HG02840 (cell line): ENCODE measurements around the gene BBS2.

Experiments used
- ATAC-seq: cut with Tn5 transposase; IDR thresholded peaks from one replicate; pipeline ENCODE4 v1.9.1; 2021; ENCODE audit warnings: mild to moderate bottlenecking, moderate library complexity, moderate number of reproducible peaks; ENCODE audit not compliant: unreplicated experiment, low FRiP score

The BBS2 gene

GRCh38 chr16:56479469-56479868 is 40.4 kb downstream of the BBS2 start:
- ATAC-seq, result no peak

DNA sequence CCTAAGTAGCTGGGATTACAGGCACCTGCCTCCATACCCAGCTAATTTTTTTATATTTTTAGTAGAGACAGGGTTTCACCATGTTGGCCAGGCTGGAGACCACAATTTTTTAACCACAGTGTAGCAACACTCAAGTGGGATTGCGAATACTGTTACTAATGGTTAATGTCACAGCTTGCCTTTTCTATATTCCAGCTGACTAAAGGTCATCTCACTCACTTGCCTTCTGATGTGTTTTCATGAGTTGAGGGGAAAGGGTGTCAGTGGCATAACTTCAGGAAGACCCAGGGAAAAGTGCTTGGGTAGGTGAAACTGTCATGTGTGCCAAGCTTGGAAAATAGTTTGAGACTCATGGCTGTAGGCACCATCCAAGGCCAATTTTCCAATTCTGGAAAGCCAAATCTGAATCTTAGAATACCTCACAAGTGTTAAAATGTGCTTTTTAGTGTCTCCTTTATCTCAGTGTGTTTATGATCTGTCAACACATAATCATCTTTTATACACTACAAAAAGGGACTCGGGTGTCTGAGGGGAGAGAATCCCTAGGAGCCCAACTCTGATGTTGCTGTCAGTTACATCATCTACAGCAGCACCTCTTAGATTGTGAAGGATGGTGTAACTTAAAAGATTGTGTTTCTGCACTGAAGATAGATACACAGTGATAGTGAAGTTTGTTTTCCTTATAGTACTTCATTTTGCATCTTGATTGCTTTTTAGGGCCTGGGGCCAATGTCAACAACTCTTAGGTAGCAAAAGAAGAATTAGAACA is 41.4 kb downstream of the BBS2 start:
- no peak for ATAC-seq

DNA sequence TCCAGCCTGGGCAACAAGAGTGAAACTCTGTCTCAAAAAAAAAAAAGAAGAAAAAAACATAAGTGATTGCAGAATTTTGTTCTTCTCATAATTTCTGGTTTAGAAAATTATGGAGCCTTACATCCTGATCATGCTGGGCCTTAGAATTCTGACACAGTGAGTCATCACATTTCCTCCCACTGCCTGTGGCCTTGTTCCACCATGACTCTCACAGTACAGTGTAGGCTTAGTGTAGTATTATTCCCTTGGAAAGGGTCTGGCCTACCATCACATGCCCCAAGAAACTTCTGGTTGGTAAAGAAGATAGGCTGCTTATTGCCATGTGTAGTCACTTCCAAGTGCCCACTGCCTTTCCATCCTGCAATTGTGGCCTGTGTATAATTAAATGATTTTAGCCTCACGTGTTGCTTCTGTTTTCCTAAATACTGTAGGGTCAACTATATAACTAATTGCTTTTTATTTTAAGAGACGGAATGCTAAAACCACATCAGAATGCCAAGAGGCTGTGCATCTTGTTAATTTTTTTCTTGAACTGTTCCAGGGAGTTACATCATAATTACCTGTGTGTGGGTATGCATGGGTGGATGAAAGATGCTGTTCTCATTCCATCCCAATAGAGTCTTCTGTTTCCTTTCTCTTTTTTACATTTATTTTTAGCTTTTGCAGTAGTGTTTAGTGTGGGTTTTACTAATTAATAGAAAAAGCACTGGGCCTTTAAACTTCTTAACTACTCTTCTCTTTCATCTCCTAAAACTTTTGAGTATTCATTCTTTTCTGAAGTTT is 42.5 kb downstream of the BBS2 start:
- ATAC-seq, result no peak

- no peak for ATAC-seq
These were observed 44.6 kb downstream of the BBS2 start for GRCh38 chr16:56475201-56475600.

GRCh38 chr16:56470666-56471065 is 49.2 kb downstream of the BBS2 start:
- no peak for ATAC-seq

DNA sequence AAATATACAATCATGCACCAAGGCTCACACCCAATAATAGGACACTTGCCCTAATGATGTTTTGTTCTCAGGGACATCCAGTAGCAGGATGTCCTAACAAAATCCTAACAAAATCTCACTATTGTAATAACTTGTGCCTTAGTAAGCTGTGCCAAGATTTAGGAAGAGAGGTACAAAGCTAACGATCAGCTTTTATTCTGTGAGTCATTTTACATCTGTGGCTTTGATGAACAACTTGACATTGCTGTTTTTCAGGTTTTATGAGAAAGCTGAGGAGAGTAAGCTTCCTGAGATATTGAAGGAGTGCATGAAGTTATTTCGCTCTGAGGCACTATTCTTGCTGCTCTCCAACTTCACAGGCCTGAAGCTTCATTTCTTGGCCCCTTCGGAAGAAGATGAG is 49.6 kb downstream of the BBS2 start:
- ATAC-seq, result no peak

DNA sequence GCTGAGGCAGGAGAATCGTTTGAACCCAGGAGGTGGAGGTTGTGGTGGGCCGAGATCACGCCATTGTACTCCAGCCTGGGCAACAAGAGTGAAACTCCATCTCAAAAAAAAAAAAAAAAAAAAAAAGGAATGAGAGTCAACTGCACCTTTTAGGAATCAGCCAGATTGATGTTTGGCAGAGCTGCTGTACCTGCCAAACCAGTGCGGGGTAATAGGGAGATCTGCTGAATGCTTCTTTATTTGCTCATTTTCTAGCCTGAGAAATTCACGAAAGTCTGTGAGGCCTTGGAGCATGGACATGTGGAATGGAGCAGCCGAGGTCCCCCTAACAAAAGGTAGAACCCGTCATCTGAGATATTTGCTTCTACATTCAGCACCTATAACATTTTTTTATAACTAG is 50.1 kb downstream of the BBS2 start:
- ATAC-seq, result no peak

DNA sequence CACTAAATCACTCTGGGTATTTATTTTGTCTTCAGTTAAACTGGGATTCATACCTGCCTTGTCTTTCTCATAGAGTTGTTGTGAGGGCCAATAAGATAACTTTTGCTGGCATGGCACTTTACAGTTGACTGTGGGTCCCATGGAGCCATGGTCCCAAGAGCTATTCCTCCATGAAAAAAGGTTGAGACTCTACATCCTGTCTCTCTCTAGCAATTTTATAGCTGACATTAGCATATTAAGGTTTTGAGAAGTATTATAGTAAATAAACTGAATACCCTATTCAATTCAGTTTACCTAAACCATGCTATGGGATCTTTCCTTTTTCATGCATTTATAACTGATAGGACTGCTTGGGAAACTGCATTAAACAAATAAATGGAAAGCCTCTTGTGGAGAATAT is 51.0 kb downstream of the BBS2 start:
- no peak for ATAC-seq

- ATAC-seq, result no peak
These were observed 53.5 kb downstream of the BBS2 start for GRCh38 chr16:56466344-56466743.

DNA sequence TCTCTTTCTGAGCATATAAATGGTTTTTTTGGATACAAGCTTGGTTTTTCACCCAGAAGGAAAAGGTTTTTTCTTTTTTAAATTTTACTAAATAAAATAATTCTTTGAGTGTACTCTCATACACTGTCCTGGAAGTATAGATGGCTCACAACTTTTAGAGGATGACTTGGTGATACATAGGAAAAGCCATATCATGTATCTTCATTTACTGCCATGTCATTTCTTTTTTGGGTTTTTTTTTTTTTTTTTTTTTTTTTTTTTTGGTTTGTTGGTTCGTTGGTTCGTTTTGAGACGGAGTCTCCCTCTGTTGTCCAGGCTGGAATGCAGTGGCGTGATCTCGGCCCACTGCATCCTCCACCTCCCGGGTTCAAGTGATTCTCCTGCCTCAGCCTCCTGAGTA is 56.7 kb downstream of the BBS2 start:
- no peak for ATAC-seq

- no peak for ATAC-seq
These were observed 57.6 kb downstream of the BBS2 start for GRCh38 chr16:56462064-56462796.

DNA sequence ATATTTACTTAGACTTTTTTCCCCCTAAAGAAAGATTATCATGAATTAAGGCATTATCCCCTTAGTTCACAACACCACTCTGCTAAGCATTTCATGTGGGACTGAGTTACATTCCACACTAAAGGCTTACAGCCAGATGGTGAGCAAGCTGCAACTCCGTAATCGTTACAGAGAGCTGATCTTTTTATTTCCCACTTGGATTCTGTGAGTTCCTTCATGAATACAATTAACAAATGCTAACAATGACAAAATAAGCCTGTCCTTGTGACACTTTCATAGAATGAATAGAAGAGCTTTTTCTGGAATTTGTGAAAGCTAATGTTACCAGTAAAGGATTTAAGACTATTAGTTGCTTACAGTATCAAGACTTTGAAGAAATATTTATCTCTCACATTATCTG is 59.7 kb downstream of the BBS2 start:
- ATAC-seq, result no peak

- no peak for ATAC-seq
These were observed 61.8 kb downstream of the BBS2 start for GRCh38 chr16:56457927-56458470.

DNA sequence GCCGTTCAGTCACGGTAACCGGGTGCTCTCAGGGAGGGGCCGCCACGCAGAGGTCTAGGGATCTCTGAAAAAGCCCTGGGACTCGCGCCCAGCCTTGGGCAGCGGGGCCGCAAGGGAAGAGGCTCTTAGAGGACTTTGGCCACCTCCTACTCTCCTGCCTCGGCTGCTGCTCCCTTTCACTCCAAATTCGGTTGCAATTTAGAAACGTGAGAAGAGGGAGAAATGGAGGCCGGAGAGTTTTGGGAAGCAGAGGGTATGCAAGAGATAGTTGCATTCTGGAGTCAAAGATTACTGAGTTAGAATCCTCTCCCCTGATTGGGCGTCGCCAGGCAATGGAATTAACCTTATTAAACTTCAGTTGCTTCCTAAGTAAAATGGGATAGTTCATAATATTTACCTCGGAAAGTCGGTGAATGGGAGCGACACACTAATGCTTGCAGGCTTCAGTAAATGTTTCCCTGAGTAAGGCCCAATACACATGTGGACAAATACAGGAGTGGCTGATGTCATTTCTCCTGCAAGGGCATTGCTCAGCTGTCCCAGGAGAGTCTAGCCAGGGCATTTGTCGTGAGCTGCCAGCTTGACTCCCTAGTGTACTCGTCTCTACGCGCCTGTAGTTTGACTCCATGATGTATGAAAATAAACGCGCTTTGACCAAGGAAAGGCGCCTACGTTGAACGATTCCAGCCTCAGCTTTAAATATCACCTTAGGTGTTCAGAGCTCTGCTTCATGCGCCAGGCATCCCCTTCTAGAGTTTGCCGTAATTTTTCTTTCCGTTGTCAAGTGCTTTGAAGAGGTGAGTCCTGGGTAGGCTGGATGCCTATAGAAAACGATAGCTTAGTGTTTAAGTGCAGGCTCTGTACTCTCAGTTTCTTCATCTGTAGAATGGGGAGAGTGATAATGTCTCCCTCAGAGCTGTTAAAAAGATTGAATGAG is 67.8 kb downstream of the BBS2 start:
- ATAC-seq, result peak; percentile 32

DNA sequence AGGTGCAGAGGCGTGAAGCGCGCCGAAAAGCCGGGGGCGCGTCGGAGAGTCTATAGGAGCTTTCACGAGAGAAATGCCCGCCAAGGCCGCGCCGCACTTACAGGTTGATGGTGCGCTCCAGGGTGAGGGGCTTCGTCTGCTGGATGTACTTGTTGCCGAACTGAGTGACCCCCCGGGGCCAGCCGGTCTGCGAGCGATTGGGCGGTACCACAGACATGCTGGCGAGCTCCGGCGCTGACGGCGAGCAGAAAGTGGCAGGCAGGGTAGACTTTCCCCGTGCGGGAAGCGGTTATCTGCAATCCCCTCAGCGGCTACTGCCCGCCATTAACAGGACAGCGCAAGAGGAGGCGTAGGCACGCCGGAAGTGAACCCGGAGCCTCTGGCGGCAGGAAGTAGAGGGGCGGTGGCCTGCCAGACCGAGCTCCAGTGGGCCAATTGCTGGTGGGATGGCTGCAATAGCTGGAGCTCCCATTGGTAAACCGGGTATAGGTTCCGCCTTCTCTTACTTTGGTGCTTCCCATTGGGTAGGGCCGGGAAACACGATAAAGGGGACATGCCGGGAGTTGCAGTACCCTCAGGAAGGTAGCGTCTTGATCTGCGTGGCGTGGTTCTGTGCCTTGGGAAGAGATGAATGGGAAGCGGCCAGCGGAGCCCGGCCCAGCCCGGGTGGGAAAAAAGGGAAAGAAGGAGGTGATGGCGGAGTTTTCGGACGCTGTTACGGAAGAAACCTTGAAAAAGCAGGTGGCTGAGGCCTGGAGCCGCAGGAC is 68.7 kb downstream of the BBS2 start, which contains the start of the genes NUDT21 and OGFOD1:
Gene NUDT21 (minus strand): TSS at position 347 of the 767 bp plus-strand sequence. CDS start 130 bp downstream, at position 217.
Gene OGFOD1 (plus strand): TSS at position 569 of the 767 bp plus-strand sequence. CDS start 59 bp downstream, at position 628.
- ATAC-seq, result peak; percentile 99

- peak; percentile 26 for ATAC-seq
These were observed 69.4 kb downstream of the BBS2 start for GRCh38 chr16:56450275-56450985.

- no peak for ATAC-seq
These were observed 71.8 kb downstream of the BBS2 start for GRCh38 chr16:56448005-56448404.

DNA sequence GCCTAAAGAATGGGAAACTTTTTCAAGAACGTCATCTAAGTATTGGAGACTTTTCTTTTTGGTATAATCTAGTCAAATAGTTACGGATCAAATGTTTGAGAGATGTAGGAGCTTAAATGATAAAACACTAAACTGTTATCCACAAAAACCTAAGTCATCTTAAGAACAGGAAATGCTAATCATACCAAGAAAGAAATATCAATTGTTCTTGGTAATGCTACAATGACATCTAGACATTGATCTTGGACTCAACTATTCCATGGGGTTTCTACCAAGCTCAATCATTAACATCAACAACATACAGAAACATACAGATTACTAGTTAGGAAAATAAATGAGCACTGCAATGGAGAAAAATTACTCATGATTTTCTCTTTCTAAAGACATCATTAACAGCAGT is 72.5 kb downstream of the BBS2 start:
- ATAC-seq, result no peak
